ENCODE results near the gene MFSD2B. TPM values are rescaled to one million over a fixed set of nuclear protein-coding genes. Genes with fewer than 3 reads are reported as not detected.

Gene MFSD2B
- total RNA-seq, 2 donors from 2014 or later: not detected

DNA sequence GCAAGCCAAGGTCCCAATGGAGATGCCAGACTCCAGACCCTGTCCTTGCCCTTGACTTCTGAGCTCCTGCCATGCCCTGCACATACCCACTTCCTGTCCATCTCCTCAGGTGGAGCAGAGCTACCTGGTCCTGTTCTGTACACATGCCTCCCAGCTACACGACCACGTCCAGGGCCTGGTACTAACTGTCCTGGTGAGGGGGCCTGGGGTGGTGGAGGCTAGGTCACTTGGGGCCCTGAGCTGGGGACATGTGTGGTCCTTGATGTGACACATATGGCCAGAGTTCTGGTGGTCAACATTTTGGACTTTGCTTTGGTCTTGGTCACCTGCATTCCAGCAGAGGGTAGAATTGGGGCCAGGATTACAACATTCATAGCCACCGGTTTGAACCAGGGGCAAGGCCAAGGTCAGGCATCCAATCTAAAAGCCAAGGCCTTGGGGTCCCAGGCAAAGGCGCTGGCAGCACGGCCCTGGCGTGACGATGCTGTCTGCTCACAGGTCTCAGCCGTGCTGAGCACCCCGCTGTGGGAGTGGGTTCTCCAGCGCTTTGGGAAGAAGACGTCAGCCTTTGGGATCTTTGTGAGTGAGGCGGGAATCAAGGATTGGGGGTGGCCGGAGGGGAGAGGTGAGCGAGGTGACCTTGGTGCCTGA lies 12.6 kb downstream of the MFSD2B start:
- intact Hi-C loops (cut with DNase I): no loop called here
- H3K27me3 ChIP-seq (replicated peaks; ENCODE audit: insufficient read depth): no peaks in the 10 kb centered on the region
- WGBS: 95% methylated on average over 14 of the region's 14 CpGs

DNA sequence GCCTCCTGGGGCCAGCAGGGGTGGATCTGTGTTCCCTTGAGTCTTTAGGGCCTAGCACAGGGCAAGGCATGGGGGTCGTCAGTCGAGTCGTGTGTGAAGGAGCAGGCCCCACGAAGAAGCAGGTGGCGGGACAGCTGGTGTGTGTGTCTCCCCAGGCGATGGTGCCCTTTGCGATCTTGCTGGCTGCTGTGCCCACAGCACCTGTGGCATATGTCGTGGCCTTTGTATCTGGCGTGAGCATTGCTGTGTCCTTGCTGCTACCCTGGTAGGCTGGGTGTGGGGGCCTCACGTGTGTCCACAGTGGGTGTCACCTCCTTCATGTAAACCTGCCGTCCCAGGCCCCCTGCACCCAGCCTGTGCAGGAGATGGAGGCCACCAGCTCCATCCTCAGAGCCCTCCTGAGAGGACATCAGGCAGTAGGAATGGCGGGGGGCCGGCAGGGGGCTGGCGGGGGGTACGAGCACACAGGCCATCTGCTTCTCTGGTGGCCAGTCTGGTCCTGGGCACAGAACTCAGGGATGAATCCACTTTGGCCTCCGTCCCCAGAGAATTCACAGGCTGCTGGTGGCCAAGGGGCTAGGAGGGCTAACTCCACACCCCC lies 13.2 kb downstream of the MFSD2B start:
- H3K36me3 ChIP-seq: no peaks in the 10 kb centered on the region

More for the DNA sequence above, 12.6 kb downstream of the MFSD2B start:
- Histone ChIP-seq H3K27ac (no peak overlapping the region), H3K9me3 (no peaks in the 10 kb centered on the region), H3K4me3 (no peak overlapping the region), H3K36me3 (no peaks in the 10 kb centered on the region), H3K4me1 (replicated peaks) (no peaks in the 10 kb centered on the region)
- TF ChIP-seq, protein P1, sequence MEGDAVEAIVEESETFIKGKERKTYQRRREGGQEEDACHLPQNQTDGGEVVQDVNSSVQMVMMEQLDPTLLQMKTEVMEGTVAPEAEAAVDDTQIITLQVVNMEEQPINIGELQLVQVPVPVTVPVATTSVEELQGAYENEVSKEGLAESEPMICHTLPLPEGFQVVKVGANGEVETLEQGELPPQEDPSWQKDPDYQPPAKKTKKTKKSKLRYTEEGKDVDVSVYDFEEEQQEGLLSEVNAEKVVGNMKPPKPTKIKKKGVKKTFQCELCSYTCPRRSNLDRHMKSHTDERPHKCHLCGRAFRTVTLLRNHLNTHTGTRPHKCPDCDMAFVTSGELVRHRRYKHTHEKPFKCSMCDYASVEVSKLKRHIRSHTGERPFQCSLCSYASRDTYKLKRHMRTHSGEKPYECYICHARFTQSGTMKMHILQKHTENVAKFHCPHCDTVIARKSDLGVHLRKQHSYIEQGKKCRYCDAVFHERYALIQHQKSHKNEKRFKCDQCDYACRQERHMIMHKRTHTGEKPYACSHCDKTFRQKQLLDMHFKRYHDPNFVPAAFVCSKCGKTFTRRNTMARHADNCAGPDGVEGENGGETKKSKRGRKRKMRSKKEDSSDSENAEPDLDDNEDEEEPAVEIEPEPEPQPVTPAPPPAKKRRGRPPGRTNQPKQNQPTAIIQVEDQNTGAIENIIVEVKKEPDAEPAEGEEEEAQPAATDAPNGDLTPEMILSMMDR (IDR thresholded peaks at IDR 0.05): no peak
- TF ChIP-seq POLR2A (IDR thresholded peaks at IDR 0.05): no peak
- TF ChIP-seq POLR2AphosphoS5 (IDR thresholded peaks at IDR 0.05): no peak
- DNase-seq (ENCODE audit: low spot score): no peak

DNA sequence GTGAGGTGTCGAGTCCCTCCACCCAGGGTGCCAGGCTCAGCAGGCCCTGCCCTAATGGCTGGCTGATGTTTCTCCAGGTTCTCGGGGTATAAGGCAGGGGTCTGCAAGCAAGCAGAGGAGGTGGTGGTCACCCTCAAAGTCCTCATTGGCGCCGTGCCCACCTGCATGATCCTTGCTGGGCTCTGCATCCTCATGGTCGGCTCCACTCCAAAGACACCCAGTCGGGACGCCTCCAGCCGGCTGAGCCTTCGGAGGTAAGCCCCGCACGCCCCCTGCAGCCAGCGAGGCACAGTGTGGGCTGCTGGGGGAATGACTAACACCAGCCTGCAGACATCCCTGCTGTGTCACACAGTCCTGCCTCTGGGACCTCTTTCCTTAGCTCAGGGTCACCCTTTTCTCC lies 14.1 kb downstream of the MFSD2B start:
- 57% methylated on average over 12 of the region's 12 CpGs for WGBS
- no peaks in the 10 kb centered on the region for H3K27me3 ChIP-seq (replicated peaks; ENCODE audit: insufficient read depth)
- intact Hi-C loops (cut with DNase I): no loop called here
- no peaks in the 10 kb centered on the region for H3K36me3 ChIP-seq
- no peak for TF ChIP-seq POLR2A (IDR thresholded peaks at IDR 0.05)
- TF ChIP-seq, protein P1 (IDR thresholded peaks at IDR 0.05): peak in 1 of 4 experiments; percentile 6
- no peak for TF ChIP-seq POLR2AphosphoS5 (IDR thresholded peaks at IDR 0.05)
- H3K27ac ChIP-seq: no peak overlapping the region
- H3K9me3 ChIP-seq: no peaks in the 10 kb centered on the region
- DNase-seq (ENCODE audit: low spot score): no peak
- no peaks in the 10 kb centered on the region for H3K4me1 ChIP-seq (replicated peaks)
- no peak overlapping the region for H3K4me3 ChIP-seq

More for the DNA sequence above, 13.2 kb downstream of the MFSD2B start:
- no peak overlapping the region for H3K27ac ChIP-seq
- H3K4me1 ChIP-seq (replicated peaks): no peaks in the 10 kb centered on the region
- 85% methylated on average over 14 of the region's 16 CpGs for WGBS
- intact Hi-C loops (cut with DNase I): no loop called here
- H3K9me3 ChIP-seq: no peaks in the 10 kb centered on the region
- H3K27me3 ChIP-seq (replicated peaks; ENCODE audit: insufficient read depth): no peaks in the 10 kb centered on the region
- no peak overlapping the region for H3K4me3 ChIP-seq
- TF ChIP-seq, protein P1 (IDR thresholded peaks at IDR 0.05): no peak
- no peak for TF ChIP-seq POLR2A (IDR thresholded peaks at IDR 0.05)
- no peak for TF ChIP-seq POLR2AphosphoS5 (IDR thresholded peaks at IDR 0.05)
- no peak for DNase-seq (ENCODE audit: low spot score)

DNA sequence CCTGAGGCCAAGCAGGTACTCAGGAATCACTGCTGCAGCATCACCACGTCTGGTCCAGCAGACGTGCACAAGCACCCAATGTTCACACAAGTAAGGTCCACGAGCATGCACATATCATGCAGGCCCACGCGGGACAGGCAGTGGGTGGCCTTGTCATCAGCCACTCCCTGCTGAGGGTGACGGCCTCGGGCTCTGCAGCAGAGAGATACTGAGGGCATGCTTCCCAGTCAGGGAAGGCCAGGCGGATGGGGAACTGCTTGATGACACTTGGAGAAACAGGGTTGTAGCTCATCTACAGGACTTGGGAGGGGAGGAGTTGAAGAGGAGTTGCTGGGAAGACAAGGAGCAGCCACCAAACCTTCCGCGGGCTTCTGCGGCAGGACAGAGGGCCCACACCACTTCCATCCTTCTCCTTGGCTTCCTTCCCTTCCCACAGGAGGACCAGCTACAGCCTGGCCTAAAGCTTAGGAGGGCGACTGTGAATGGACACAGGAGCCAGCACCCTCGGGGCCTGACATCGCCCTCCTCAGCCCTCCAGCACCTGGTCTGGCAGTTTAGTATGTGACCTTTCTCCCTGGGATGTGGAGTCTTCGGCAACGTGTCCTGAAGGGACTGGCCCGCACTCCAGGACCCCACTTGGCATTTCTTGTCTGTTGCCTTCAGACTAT lies 15.2 kb downstream of the MFSD2B start:
- intact Hi-C loops (cut with DNase I): no loop called here
- TF ChIP-seq, protein P1 (IDR thresholded peaks at IDR 0.05): no peak
- no peak for TF ChIP-seq POLR2AphosphoS5 (IDR thresholded peaks at IDR 0.05)
- 91% methylated on average over 17 of the region's 17 CpGs for WGBS
- H3K9me3 ChIP-seq: no peaks in the 10 kb centered on the region
- no peak overlapping the region for H3K27ac ChIP-seq
- no peaks in the 10 kb centered on the region for H3K4me1 ChIP-seq (replicated peaks)
- DNase-seq (ENCODE audit: low spot score): no peak
- H3K27me3 ChIP-seq (replicated peaks; ENCODE audit: insufficient read depth): no peaks in the 10 kb centered on the region
- H3K4me3 ChIP-seq: no peak overlapping the region
- no peaks in the 10 kb centered on the region for H3K36me3 ChIP-seq

All from prostate gland (tissue), 2 donors.